Nephron progenitor cell (in vitro differentiated cells): ENCODE measurements around the gene IMPG1.

Experiments
- DNase-seq: peaks from one replicate; pipeline ENCODE4 v3.0.0; 2021
- H3K27ac Mint-ChIP-seq: 2 replicates; pipeline ENCODE4 v1.8.0; 2021; ENCODE audit warnings: mild to moderate bottlenecking, moderate library complexity, mixed read lengths
- H3K27me3 Mint-ChIP-seq: 2 replicates; pipeline ENCODE4 v1.8.0; 2021; ENCODE audit warnings: mild to moderate bottlenecking, low read depth, mixed read lengths; ENCODE audit not compliant: poor library complexity
- H3K36me3 Mint-ChIP-seq: 2 replicates; pipeline ENCODE4 v1.8.0; 2021; ENCODE audit warnings: low read depth, mixed read lengths
- H3K4me1 Mint-ChIP-seq: 2 replicates; pipeline ENCODE4 v1.8.0; 2021; ENCODE audit warnings: mixed read lengths
- H3K4me3 Mint-ChIP-seq: 2 replicates; pipeline ENCODE4 v1.8.0; 2021; ENCODE audit warnings: mild to moderate bottlenecking, moderate library complexity, mixed read lengths
- H3K9me3 Mint-ChIP-seq: 2 replicates; pipeline ENCODE4 v1.8.0; 2021; ENCODE audit warnings: mild to moderate bottlenecking, moderate library complexity, mixed read lengths
- TF ChIP-seq, protein P1 (sequence below): fragments of 200-600 bp; sonication (generic); IDR thresholded peaks from 2 replicates; pipeline ENCODE4 v1.5.0; 2021; ENCODE audit warnings: antibody characterized with exemption

IMPG1 gene

DNA sequence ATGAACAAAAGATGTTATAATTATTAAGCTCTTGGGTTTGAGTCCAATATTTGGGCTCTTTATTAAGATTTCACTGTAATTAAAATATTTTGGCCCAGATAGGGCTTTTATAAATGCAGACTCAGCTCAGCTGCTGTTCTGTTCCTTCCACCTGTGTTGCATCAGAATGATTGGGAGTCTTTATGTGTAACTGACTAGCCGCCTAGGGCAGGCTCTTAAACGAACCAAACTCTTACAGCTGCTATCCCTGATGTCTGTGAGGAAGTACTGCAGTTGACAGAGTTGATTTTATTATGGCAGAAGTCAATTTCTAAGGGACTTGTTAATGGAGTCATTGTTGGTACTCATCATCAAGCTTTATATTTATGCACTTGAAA, 178.7 kb downstream of the IMPG1 start:
- DNase-seq = no peak
- TF ChIP-seq, protein P1, sequence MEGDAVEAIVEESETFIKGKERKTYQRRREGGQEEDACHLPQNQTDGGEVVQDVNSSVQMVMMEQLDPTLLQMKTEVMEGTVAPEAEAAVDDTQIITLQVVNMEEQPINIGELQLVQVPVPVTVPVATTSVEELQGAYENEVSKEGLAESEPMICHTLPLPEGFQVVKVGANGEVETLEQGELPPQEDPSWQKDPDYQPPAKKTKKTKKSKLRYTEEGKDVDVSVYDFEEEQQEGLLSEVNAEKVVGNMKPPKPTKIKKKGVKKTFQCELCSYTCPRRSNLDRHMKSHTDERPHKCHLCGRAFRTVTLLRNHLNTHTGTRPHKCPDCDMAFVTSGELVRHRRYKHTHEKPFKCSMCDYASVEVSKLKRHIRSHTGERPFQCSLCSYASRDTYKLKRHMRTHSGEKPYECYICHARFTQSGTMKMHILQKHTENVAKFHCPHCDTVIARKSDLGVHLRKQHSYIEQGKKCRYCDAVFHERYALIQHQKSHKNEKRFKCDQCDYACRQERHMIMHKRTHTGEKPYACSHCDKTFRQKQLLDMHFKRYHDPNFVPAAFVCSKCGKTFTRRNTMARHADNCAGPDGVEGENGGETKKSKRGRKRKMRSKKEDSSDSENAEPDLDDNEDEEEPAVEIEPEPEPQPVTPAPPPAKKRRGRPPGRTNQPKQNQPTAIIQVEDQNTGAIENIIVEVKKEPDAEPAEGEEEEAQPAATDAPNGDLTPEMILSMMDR = no peak
- H3K27ac Mint-ChIP-seq = no peak overlapping the region

DNA sequence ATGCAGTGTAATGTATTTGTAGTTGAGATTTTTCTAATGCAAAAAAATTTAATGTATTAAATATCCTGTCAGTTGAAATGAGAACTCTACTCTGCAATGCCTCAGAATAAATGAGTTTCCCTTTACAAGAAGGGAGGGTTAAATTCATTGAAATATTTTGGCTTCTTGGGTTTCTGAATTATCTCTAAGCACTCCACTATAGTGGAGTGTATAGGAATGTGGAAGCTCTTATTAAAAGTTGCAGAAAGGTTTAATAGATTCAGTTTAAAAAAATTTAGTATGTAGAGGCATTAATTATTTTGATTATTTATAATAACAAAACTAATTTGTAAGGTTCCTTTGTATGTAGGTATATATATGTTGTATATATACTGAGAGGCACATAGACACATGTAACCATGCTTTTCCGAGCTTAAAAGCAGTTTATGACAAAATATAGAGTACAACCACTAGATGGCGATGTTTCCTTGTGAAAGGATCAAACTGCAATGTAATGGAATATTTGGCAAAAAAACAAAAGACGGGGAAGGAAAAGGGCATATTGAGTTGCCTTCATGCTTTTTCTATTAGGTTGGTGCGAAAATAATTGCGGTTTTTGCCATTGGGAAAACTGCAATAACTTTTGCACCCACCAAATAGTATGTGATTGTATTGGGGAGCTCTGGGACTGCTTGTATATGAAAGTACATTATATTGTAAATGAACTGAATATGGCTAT, 179.2 kb downstream of the IMPG1 start:
- TF ChIP-seq, protein P1 = peak; percentile 85
- DNase-seq = peak; percentile 24

More for the DNA sequence above, 178.7 kb downstream of the IMPG1 start:
- Mint-ChIP-seq H3K4me1 (no peaks in the 10 kb centered on the region), H3K27me3 (no peaks in the 10 kb centered on the region), H3K36me3 (peaks cover 22% of the 10 kb centered on the region), H3K9me3 (no peaks in the 10 kb centered on the region), H3K4me3 (no peak overlapping the region)

DNA sequence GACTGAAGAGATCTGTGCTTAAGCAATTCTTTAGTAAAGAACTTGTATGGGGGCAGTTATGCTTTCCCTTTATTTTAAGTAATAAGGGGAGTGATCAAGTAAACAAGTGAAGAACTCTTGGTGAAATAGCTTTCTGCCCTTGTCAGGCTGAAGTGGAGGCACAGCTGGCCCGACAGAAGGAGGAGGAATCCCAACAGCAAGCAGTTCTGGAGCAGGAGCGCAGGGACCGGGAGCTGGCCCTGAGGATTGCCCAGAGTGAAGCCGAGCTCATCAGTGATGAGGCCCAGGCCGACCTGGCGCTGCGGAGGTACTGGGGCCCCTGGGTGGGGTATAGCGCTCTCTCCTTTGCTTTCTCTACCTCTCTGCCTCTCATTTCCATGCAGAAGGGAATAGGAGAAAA, 180.1 kb downstream of the IMPG1 start:
- TF ChIP-seq, protein P1 = no peak
- Mint-ChIP-seq H3K4me3 (no peak overlapping the region), H3K9me3 (no peaks in the 10 kb centered on the region), H3K4me1 (no peaks in the 10 kb centered on the region), H3K27me3 (no peaks in the 10 kb centered on the region), H3K27ac (no peak overlapping the region), H3K36me3 (peaks cover 22% of the 10 kb centered on the region)
- DNase-seq = no peak

More for the DNA sequence above, 179.2 kb downstream of the IMPG1 start:
- H3K27ac Mint-ChIP-seq = no peak overlapping the region
- H3K9me3 Mint-ChIP-seq = no peaks in the 10 kb centered on the region
- H3K27me3 Mint-ChIP-seq = no peaks in the 10 kb centered on the region
- no peaks in the 10 kb centered on the region for H3K4me1 Mint-ChIP-seq
- no peak overlapping the region for H3K4me3 Mint-ChIP-seq
- peaks cover 22% of the 10 kb centered on the region for H3K36me3 Mint-ChIP-seq

DNA sequence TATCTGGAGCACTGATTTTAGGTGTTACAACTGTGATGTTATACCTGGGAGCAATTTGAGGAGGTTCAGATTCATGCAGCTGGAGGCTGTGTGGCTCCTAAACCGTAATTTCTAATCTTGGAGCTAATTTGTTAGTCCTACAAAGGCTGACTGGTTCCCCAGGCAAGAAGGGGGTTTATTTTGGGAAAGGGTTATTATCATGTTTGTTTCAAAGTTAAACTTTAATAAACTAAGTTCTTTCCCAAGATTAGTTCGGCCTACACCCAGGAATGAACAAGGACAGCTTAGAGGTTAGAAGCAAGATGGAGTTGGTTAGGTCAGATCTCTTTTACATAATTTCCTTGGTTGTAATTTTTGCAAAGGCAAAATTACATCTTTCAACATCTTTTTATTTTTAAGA, 187.6 kb downstream of the IMPG1 start:
- Mint-ChIP-seq H3K27me3 (no peaks in the 10 kb centered on the region), H3K36me3 (peaks cover 45% of the 10 kb centered on the region), H3K4me3 (no peak overlapping the region), H3K9me3 (peaks cover 5% of the 10 kb centered on the region), H3K4me1 (no peaks in the 10 kb centered on the region), H3K27ac (no peak overlapping the region)
- TF ChIP-seq, protein P1 = no peak
- DNase-seq = no peak

DNA sequence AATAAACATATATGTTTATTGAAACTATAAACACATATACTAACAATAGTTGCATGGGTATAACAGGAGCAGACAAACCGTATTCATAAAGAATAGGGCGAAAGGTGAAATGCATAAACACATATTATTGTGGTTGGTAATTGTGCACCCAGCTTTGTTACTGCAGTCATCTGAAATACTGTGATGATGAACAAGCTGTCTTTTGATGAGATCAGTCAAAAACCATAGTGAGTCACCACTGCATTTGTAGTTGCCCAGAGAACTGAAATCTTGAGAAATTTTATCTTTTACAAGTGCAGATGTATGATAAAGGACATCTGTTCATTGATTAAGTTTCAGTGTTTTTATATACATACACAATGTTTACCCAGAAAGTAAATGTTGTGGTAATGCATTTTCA, 189.7 kb downstream of the IMPG1 start:
- Mint-ChIP-seq H3K36me3 (peaks cover 37% of the 10 kb centered on the region), H3K27ac (no peak overlapping the region), H3K27me3 (no peaks in the 10 kb centered on the region), H3K4me1 (no peaks in the 10 kb centered on the region), H3K4me3 (no peak overlapping the region), H3K9me3 (peaks cover 5% of the 10 kb centered on the region)
- no peak for DNase-seq
- TF ChIP-seq, protein P1 = no peak

DNA sequence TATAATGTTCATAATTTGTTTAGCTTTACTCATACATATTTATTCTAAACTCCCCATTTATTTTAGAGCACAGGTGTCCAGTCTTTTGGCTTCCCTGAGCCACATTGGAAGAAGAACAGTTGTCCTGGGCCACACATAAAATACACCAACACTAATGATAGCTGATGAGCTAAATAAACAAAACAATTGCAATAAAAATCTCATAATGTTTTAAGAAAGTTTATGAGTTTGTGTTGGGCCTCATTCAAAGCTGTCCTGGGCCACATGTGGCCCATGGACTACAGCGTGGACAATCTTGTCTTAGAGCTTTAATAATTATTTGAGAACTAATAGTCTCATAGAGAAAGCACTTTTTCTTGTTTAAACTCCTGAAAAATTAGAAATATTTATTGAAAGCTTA, 192.2 kb downstream of the IMPG1 start:
- Mint-ChIP-seq H3K27me3 (no peaks in the 10 kb centered on the region), H3K4me1 (no peaks in the 10 kb centered on the region), H3K36me3 (peaks cover 33% of the 10 kb centered on the region), H3K27ac (no peak overlapping the region), H3K9me3 (peaks cover 5% of the 10 kb centered on the region), H3K4me3 (no peak overlapping the region)
- DNase-seq = no peak
- TF ChIP-seq, protein P1 = no peak
